Stomach smooth muscle (tissue), 2 donors: ENCODE data around the gene MAGI1.

Experiments
- H3K27ac ChIP-seq: one replicate; pipeline ENCODE4 v1.7.0; 2013; ENCODE audit warnings: mild to moderate bottlenecking, low read length, inconsistent platforms
- H3K27me3 ChIP-seq, 2 donors: one replicate each; pipeline ENCODE4 v1.7.0; 2013; ENCODE audit warnings: low read length in 2 of 2; ENCODE audit not compliant: insufficient read depth in 2 of 2, control insufficient read depth in 1 of 2
- H3K36me3 ChIP-seq, 2 donors: one replicate each; pipeline ENCODE4 v1.7.0; 2013; ENCODE audit warnings: low read length in 2 of 2; ENCODE audit not compliant: control insufficient read depth in 2 of 2, insufficient read depth in 2 of 2
- H3K4me1 ChIP-seq: one replicate; pipeline ENCODE4 v1.7.0; 2013; ENCODE audit warnings: low read length; ENCODE audit not compliant: control insufficient read depth, insufficient read depth
- H3K4me3 ChIP-seq, 2 donors: one replicate each; pipeline ENCODE4 v1.7.0; 2013; ENCODE audit warnings: low read length in 2 of 2
- H3K9ac ChIP-seq, 2 donors: one replicate each; pipeline ENCODE4 v1.7.0; 2013; ENCODE audit warnings: low read length in 2 of 2, mild to moderate bottlenecking in 1 of 2
- H3K9me3 ChIP-seq, 2 donors: one replicate each; pipeline ENCODE4 v1.7.0; 2013; ENCODE audit warnings: low read length in 2 of 2; ENCODE audit not compliant: control insufficient read depth in 2 of 2
- donor health status: healthy.
- donor health status: Pancreatic carcinoma.

The MAGI1 gene

GRCh38 chr3:65806600-65806999 lies 232.1 kb downstream of the MAGI1 start:
- H3K27ac ChIP-seq: no peak overlapping the region
- H3K4me3 ChIP-seq: no peak overlapping the region
- H3K36me3 ChIP-seq: no peaks in the 10 kb centered on the region
- no peaks in the 10 kb centered on the region for H3K4me1 ChIP-seq
- no peaks in the 10 kb centered on the region for H3K27me3 ChIP-seq
- H3K9ac ChIP-seq: no peak overlapping the region
- no peaks in the 10 kb centered on the region for H3K9me3 ChIP-seq

GRCh38 chr3:65796676-65797075 lies 242.0 kb downstream of the MAGI1 start:
- Histone ChIP-seq H3K27ac (no peak overlapping the region), H3K4me3 (no peak overlapping the region), H3K9me3 (no peaks in the 10 kb centered on the region), H3K4me1 (no peaks in the 10 kb centered on the region), H3K9ac (no peak overlapping the region), H3K36me3 (no peaks in the 10 kb centered on the region), H3K27me3 (no peaks in the 10 kb centered on the region)

GRCh38 chr3:65795166-65795565 lies 243.6 kb downstream of the MAGI1 start:
- H3K4me3 ChIP-seq: no peak overlapping the region
- no peaks in the 10 kb centered on the region for H3K27me3 ChIP-seq
- no peak overlapping the region for H3K27ac ChIP-seq
- H3K9ac ChIP-seq: no peak overlapping the region
- no peaks in the 10 kb centered on the region for H3K4me1 ChIP-seq
- no peaks in the 10 kb centered on the region for H3K9me3 ChIP-seq
- no peaks in the 10 kb centered on the region for H3K36me3 ChIP-seq

GRCh38 chr3:65793495-65794200 lies 245.1 kb downstream of the MAGI1 start:
- Histone ChIP-seq H3K9ac (no peak overlapping the region), H3K27me3 (no peaks in the 10 kb centered on the region), H3K4me1 (no peaks in the 10 kb centered on the region), H3K36me3 (no peaks in the 10 kb centered on the region), H3K4me3 (no peak overlapping the region), H3K9me3 (no peaks in the 10 kb centered on the region), H3K27ac (no peak overlapping the region)

GRCh38 chr3:65788461-65788860 lies 250.3 kb downstream of the MAGI1 start:
- no peaks in the 10 kb centered on the region for H3K4me1 ChIP-seq
- H3K4me3 ChIP-seq: no peak overlapping the region
- no peak overlapping the region for H3K9ac ChIP-seq
- H3K27ac ChIP-seq: no peak overlapping the region
- no peaks in the 10 kb centered on the region for H3K36me3 ChIP-seq
- H3K27me3 ChIP-seq: no peaks in the 10 kb centered on the region
- no peaks in the 10 kb centered on the region for H3K9me3 ChIP-seq

DNA sequence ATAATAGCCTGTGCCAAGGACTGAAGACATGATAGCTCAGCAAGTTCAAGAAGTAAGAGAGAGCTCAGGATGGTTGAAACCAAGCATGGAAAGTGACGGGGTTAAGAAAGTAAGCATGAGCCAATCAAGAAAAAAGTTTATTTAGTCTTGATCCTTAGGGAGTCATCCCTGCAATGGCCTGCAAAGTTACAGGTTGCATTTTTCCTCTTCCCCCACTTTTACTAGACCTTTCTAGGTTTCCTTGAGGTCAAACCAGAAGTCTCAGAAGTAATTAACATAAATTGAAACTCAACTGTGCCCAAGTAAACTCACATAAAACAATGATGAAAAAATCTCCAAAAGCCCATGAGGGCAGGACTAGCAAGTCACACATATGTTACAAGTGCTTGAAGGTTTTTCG lies 250.9 kb downstream of the MAGI1 start:
- H3K27me3 ChIP-seq: no peaks in the 10 kb centered on the region
- no peak overlapping the region for H3K9ac ChIP-seq
- H3K9me3 ChIP-seq: no peaks in the 10 kb centered on the region
- H3K27ac ChIP-seq: no peak overlapping the region
- no peak overlapping the region for H3K4me3 ChIP-seq
- no peaks in the 10 kb centered on the region for H3K4me1 ChIP-seq
- H3K36me3 ChIP-seq: no peaks in the 10 kb centered on the region

GRCh38 chr3:65787340-65787739 lies 251.4 kb downstream of the MAGI1 start:
- Histone ChIP-seq H3K9me3 (no peaks in the 10 kb centered on the region), H3K27ac (no peak overlapping the region), H3K36me3 (no peaks in the 10 kb centered on the region), H3K9ac (no peak overlapping the region), H3K27me3 (no peaks in the 10 kb centered on the region), H3K4me1 (no peaks in the 10 kb centered on the region), H3K4me3 (no peak overlapping the region)

GRCh38 chr3:65786890-65787289 lies 251.8 kb downstream of the MAGI1 start:
- Histone ChIP-seq H3K36me3 (no peaks in the 10 kb centered on the region), H3K27ac (no peak overlapping the region), H3K9me3 (no peaks in the 10 kb centered on the region), H3K4me3 (no peak overlapping the region), H3K9ac (no peak overlapping the region), H3K4me1 (no peaks in the 10 kb centered on the region), H3K27me3 (no peaks in the 10 kb centered on the region)

GRCh38 chr3:65785065-65785645 lies 253.6 kb downstream of the MAGI1 start:
- Histone ChIP-seq H3K27ac (no peak overlapping the region), H3K36me3 (no peaks in the 10 kb centered on the region), H3K4me1 (no peaks in the 10 kb centered on the region), H3K4me3 (no peak overlapping the region), H3K9ac (no peak overlapping the region), H3K27me3 (no peaks in the 10 kb centered on the region), H3K9me3 (no peaks in the 10 kb centered on the region)

- Histone ChIP-seq H3K27ac (no peak overlapping the region), H3K4me1 (no peaks in the 10 kb centered on the region), H3K9ac (no peak overlapping the region), H3K36me3 (no peaks in the 10 kb centered on the region), H3K27me3 (no peaks in the 10 kb centered on the region), H3K4me3 (no peak overlapping the region), H3K9me3 (no peaks in the 10 kb centered on the region)
Observed at GRCh38 chr3:65783117-65783516, 255.6 kb downstream of the MAGI1 start.

DNA sequence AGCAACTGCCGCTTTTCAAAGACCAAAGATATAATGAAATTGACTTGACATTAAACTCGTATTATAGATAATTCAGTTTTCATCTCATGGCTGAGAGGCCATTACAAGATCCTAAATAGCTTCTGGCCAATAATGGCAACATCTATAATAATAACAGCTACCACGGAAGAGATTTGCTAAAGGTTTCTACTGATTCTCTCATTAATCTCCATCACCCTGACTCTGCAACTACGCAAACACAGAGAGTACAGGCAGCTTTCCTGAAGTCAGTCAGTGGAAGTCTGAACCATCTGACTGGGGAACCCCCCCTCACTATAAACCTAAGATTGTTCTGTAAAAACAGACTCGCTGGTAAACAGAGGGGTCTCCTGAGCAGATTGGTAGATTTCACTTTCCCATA lies 257.1 kb downstream of the MAGI1 start:
- Histone ChIP-seq H3K4me3 (no peak overlapping the region), H3K9me3 (no peaks in the 10 kb centered on the region), H3K36me3 (no peaks in the 10 kb centered on the region), H3K9ac (no peak overlapping the region), H3K4me1 (no peaks in the 10 kb centered on the region), H3K27me3 (no peaks in the 10 kb centered on the region), H3K27ac (no peak overlapping the region)
